Fibroblast of lung (primary cell): ENCODE results near the gene KCTD10. TPM values are rescaled to one million over a fixed set of nuclear protein-coding genes. Genes with fewer than 3 reads are reported as not detected.
A peak's percentile ranks its signal among the peaks of the same experiment; 100 is the strongest.

ENCODE experiments used
- DNase-seq, 2 donors: peaks; one replicate each; pipeline versions ENCODE4 v3.0.0 to v3.0.0-alpha.2; 2010; ENCODE audit warnings: low read depth in 2 of 2
- H2AFZ ChIP-seq: 2 replicates; pipeline ENCODE4 v1.5.1; 2012; ENCODE audit warnings: low read length, control low read depth, inconsistent platforms
- H3K27ac ChIP-seq: 2 replicates; pipeline ENCODE4 v1.5.1; 2011; ENCODE audit warnings: low read length, control low read depth; ENCODE audit not compliant: insufficient read depth
- H3K27me3 ChIP-seq: 2 replicates; pipeline ENCODE4 v1.5.1; 2011; ENCODE audit warnings: mild to moderate bottlenecking, low read length; ENCODE audit not compliant: control insufficient read depth, insufficient read depth
- H3K36me3 ChIP-seq: 2 replicates; pipeline ENCODE4 v1.5.1; 2011; ENCODE audit warnings: low read length; ENCODE audit not compliant: control insufficient read depth, insufficient read depth
- H3K4me1 ChIP-seq: 2 replicates; pipeline ENCODE4 v1.5.1; 2011; ENCODE audit warnings: low read length; ENCODE audit not compliant: control insufficient read depth, insufficient read depth; ENCODE audit errors: extremely low read depth
- H3K4me2 ChIP-seq: 2 replicates; pipeline ENCODE4 v1.5.1; 2011; ENCODE audit warnings: low read length, control low read depth; ENCODE audit not compliant: insufficient read depth; ENCODE audit errors: extremely low read depth
- H3K4me3 ChIP-seq, 4 experiments: fragments of 200-600 bp in 1 of 4; sonication (generic) in 1 of 4; replicated peaks in 1 of 4; 2 replicates each; pipeline ENCODE4 v1.5.1; 2011 to 2016; ENCODE audit warnings: low read length in 4 of 4, low read depth in 3 of 4, mild to moderate bottlenecking in 3 of 4, control low read depth in 2 of 4, inconsistent platforms in 1 of 4, mixed read lengths in 1 of 4; ENCODE audit not compliant: insufficient read depth in 1 of 4; ENCODE audit errors: control extremely low read depth in 1 of 4
- H3K79me2 ChIP-seq: 2 replicates; pipeline ENCODE4 v1.5.1; 2012; ENCODE audit warnings: mild to moderate bottlenecking, low read length, inconsistent platforms; ENCODE audit not compliant: control insufficient read depth, insufficient read depth
- H3K9ac ChIP-seq: 2 replicates; pipeline ENCODE4 v1.5.1; 2011; ENCODE audit warnings: mild to moderate bottlenecking, low read length, control low read depth; ENCODE audit not compliant: insufficient read depth
- H3K9me3 ChIP-seq: 2 replicates; pipeline ENCODE4 v1.5.1; 2012; ENCODE audit warnings: low read depth, low read length; ENCODE audit not compliant: control insufficient read depth, insufficient read depth
- H4K20me1 ChIP-seq: 2 replicates; pipeline ENCODE4 v1.5.1; 2011; ENCODE audit warnings: low read length; ENCODE audit not compliant: control insufficient read depth, insufficient read depth; ENCODE audit errors: extremely low read depth
- EZH2 ChIP-seq: IDR thresholded peaks from 2 replicates; pipeline ENCODE4 v1.5.1; 2012; ENCODE audit warnings: low read length, control low read depth, mild to moderate bottlenecking; ENCODE audit errors: missing control alignments
- polyA plus RNA-seq, 2 donors: library from polyadenylated mRNA; depleted of rRNA in 1 of 2; stranded (reverse) in 1 of 2; unstranded in 1 of 2; fragments of >200 nt; gene quantifications; 2 replicates each; pipeline ENCODE4 v1.2.1, GENCODE V29; 2011 to 2012; ENCODE audit warnings: missing spikeins in 1 of 2
- total RNA-seq: library from RNA; depleted of rRNA; stranded (reverse); fragments of >200 nt; gene quantifications from 2 replicates; pipeline ENCODE4 v1.2.1, GENCODE V29; 2014
- TF ChIP-seq, protein P1 (sequence below), 2 donors: IDR thresholded peaks in 1 of 2; conservative IDR thresholded peaks in 1 of 2; 1 replicate in 1 of 2; 2 replicates in 1 of 2; pipeline ENCODE4 v1.5.1; 2011 to 2012; ENCODE audit warnings: low read length in 2 of 2, control low read depth in 1 of 2, inconsistent platforms in 1 of 2, low read depth in 1 of 2, mild to moderate bottlenecking in 1 of 2

Gene KCTD10
- total and polyA plus RNA-seq, 2 donors (not counting 1 experiment from before 2014, with no cell fraction given): 106 to 190 TPM

DNA sequence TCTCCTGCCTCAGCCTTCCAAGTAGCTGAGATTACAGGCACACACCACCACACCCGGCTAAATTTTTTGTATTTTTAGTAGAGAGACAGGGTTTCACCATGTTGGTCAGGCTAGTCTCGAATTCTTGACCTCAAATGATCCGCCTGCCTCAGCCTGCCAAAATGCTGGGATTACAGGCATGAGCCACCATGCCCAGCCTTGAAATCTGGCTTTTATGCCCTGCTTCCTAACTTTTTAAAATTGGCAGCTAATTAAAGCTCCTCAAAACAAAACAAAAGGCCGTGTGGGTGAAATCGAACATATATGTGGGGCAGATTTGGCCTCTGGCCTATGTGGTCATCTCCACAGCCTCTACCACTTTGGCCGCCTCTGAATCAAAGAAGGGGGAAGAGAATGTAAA is 37.9 kb downstream of the KCTD10 start:
- no peaks in the 10 kb centered on the region for H3K27me3 ChIP-seq
- H4K20me1 ChIP-seq: no peaks in the 10 kb centered on the region
- no peak overlapping the region for H3K27ac ChIP-seq
- H2AFZ ChIP-seq: no peak overlapping the region
- H3K4me3 ChIP-seq: no peak overlapping the region
- H3K4me1 ChIP-seq: no peaks in the 10 kb centered on the region
- no peaks in the 10 kb centered on the region for H3K79me2 ChIP-seq
- no peak overlapping the region for H3K9ac ChIP-seq
- peak overlapping the region; percentile 27 for H3K4me2 ChIP-seq
- TF ChIP-seq, protein P1, sequence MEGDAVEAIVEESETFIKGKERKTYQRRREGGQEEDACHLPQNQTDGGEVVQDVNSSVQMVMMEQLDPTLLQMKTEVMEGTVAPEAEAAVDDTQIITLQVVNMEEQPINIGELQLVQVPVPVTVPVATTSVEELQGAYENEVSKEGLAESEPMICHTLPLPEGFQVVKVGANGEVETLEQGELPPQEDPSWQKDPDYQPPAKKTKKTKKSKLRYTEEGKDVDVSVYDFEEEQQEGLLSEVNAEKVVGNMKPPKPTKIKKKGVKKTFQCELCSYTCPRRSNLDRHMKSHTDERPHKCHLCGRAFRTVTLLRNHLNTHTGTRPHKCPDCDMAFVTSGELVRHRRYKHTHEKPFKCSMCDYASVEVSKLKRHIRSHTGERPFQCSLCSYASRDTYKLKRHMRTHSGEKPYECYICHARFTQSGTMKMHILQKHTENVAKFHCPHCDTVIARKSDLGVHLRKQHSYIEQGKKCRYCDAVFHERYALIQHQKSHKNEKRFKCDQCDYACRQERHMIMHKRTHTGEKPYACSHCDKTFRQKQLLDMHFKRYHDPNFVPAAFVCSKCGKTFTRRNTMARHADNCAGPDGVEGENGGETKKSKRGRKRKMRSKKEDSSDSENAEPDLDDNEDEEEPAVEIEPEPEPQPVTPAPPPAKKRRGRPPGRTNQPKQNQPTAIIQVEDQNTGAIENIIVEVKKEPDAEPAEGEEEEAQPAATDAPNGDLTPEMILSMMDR (conservative IDR thresholded peaks at IDR 0.05 in 1 of 2, IDR thresholded peaks at IDR 0.05 in 1 of 2; ENCODE audit: low read depth in 1 of 2, low read length in 2 of 2): no peak
- TF ChIP-seq EZH2: no peak
- H3K36me3 ChIP-seq: peaks cover 2% of the 10 kb centered on the region
- no peak for DNase-seq
- H3K9me3 ChIP-seq: no peaks in the 10 kb centered on the region

DNA sequence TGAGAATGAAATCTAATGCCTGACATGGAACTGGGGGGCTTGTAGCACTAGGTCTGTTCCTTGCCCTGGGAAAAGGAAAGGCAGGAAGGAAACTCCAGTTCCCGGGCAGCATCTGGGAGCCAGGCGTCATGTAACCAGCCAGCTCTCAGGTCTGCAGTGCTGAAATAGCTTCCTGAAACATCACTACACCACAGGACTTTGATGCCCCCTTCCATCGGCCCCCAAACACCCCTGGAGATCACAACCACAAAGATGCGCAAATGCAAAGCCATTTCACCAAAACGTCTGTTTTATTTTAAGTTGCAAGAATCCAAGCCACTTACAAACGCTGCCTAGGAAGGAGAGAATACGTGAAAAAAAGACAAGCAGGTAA is 40.9 kb downstream of the KCTD10 start:
- Histone ChIP-seq H3K4me3 (no peak overlapping the region), H3K27ac (no peak overlapping the region), H3K36me3 (no peaks in the 10 kb centered on the region), H3K9ac (no peak overlapping the region), H3K27me3 (no peaks in the 10 kb centered on the region), H3K9me3 (no peaks in the 10 kb centered on the region), H4K20me1 (no peaks in the 10 kb centered on the region), H3K4me1 (no peaks in the 10 kb centered on the region), H2AFZ (no peak overlapping the region), H3K4me2 (no peak overlapping the region), H3K79me2 (no peaks in the 10 kb centered on the region)
- TF ChIP-seq EZH2: no peak
- DNase-seq: no peak

DNA sequence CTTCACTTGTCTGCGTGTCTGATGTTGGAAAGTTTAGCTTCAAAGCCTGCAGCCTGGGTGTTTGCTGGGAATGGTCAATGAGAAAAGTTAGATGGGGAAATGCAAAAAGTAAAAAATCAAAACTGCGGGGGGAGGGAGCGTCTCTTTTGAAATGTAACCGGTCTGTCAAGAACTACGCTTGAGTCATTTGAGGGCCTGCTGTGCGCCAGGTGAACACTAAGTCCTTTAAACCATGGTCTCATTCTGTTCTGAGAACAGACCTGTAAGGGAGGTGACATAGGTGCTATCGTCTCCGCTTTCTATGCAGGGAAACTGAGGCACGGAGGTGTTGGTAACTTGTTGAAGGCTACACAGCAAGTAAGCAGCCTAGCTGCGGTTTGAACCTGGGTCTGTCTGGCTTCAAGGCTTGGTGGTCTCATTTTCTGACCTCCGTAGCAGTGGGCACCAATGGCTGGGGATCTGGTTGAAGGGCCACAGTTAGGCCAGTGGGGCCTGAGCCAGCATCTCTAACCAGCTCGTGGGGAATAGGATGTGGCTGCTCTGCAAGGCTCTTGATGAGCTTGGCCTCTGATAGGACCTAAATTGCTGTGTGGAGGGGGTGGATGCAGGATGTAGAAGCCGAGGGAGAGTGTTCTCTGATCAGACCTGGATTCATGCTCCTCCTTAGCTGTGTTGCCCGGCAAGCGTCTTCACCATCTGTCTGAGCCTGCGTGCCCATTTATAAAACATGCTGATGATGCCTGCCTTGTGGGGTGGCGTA is 41.5 kb downstream of the KCTD10 start:
- H3K4me2 ChIP-seq: no peak overlapping the region
- H3K27me3 ChIP-seq: no peaks in the 10 kb centered on the region
- H3K36me3 ChIP-seq: no peaks in the 10 kb centered on the region
- H3K9ac ChIP-seq: no peak overlapping the region
- no peaks in the 10 kb centered on the region for H3K4me1 ChIP-seq
- no peaks in the 10 kb centered on the region for H4K20me1 ChIP-seq
- TF ChIP-seq EZH2: no peak
- TF ChIP-seq, protein P1 (conservative IDR thresholded peaks at IDR 0.05 in 1 of 2, IDR thresholded peaks at IDR 0.05 in 1 of 2; ENCODE audit: low read depth in 1 of 2, low read length in 2 of 2): no peak
- DNase-seq: no peak
- no peak overlapping the region for H3K27ac ChIP-seq
- no peak overlapping the region for H3K4me3 ChIP-seq
- no peaks in the 10 kb centered on the region for H3K9me3 ChIP-seq
- H3K79me2 ChIP-seq: no peaks in the 10 kb centered on the region
- no peak overlapping the region for H2AFZ ChIP-seq
